Neural progenitor cell (in vitro differentiated cells): ENCODE results near the gene ZNF429.

ENCODE experiments used
- EZH2 ChIP-seq: fragments of 200-600 bp; sonication (generic); IDR thresholded peaks from 2 replicates; pipeline ENCODE4 v1.6.1; 2017; ENCODE audit warnings: antibody characterized with exemption, mild to moderate bottlenecking, moderate library complexity
- EZH2phosphoT487 ChIP-seq: fragments of 200-600 bp; sonication (generic); IDR thresholded peaks from 2 replicates; pipeline ENCODE4 v1.6.1; 2017; ENCODE audit warnings: antibody characterized with exemption
- TF ChIP-seq, protein P1 (sequence below): fragments of 200-600 bp; sonication (generic); IDR thresholded peaks from 2 replicates; pipeline ENCODE4 v1.5.1; 2017; ENCODE audit warnings: antibody characterized with exemption, mild to moderate bottlenecking

DNA sequence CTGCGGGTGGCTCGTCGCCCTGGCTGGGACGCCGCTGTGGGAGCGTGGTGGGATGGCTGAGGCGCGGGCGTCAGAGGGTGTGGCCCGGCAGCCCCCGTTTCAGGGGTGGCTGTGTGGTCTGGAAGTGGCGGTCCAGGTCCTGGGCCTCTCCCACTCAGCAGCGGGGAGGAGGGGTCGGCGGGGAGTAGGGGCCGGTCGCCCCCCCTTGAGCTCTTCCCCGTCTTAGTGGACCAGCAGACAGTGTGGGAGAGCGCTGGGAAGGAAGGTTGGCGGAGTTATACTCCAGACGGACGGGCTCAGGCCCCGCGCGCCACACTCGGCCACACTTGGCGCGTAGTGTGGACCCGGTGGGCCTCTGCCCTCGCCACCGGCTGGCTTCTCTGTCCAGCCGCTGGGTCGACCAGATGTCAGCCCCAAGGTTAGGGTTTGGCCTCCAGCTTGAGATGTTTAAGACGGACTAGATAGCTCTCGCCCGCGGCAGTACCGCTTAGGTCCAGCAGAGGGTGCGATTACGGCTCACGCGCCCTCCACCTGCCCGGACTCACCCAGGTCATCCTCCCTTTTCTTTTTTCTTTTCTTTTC, 21.7 kb upstream of the ZNF429 start:
- TF ChIP-seq, protein P1, sequence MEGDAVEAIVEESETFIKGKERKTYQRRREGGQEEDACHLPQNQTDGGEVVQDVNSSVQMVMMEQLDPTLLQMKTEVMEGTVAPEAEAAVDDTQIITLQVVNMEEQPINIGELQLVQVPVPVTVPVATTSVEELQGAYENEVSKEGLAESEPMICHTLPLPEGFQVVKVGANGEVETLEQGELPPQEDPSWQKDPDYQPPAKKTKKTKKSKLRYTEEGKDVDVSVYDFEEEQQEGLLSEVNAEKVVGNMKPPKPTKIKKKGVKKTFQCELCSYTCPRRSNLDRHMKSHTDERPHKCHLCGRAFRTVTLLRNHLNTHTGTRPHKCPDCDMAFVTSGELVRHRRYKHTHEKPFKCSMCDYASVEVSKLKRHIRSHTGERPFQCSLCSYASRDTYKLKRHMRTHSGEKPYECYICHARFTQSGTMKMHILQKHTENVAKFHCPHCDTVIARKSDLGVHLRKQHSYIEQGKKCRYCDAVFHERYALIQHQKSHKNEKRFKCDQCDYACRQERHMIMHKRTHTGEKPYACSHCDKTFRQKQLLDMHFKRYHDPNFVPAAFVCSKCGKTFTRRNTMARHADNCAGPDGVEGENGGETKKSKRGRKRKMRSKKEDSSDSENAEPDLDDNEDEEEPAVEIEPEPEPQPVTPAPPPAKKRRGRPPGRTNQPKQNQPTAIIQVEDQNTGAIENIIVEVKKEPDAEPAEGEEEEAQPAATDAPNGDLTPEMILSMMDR: peak; percentile 58
- TF ChIP-seq EZH2: no peak
- no peak for TF ChIP-seq EZH2phosphoT487
